ENCODE data around the gene FBN1. TPM values are rescaled to one million over a fixed set of nuclear protein-coding genes. Genes with fewer than 3 reads are reported as not detected.

Gene FBN1
- total and polyA plus RNA-seq, 7 donors: 7.7 to 40.6 (median 16.4) TPM

GRCh38 chr15:48414015-48414414, 231.5 kb downstream of the FBN1 start:
- whole genome bisulfite sequencing, 3 donors: 37 to 67% (median 39%) methylated on average over 3 of the region's 3 CpGs
- Histone ChIP-seq H3K27me3 (ENCODE audit: insufficient read depth in 3 of 3, low read length in 2 of 3) (peaks cover 0 to 2% (median 0%) of the 10 kb centered on the region in 3 donors), H3K9me3 (no peaks in the 10 kb centered on the region), H3K4me1 (no peaks in the 10 kb centered on the region), H3K4me3 (no peak overlapping the region), H3K27ac (peak overlapping the region; percentile 46), H3K36me3 (ENCODE audit: insufficient read depth in 1 of 2, low read depth in 1 of 2) (no peaks in the 10 kb centered on the region)
- DNase-seq (no peak), ATAC-seq (peak; percentile 15 to 72 (median 48))
- intact Hi-C loops (cut with DNase I): no loop called here
- TF ChIP-seq CTCF (IDR thresholded peaks at IDR 0.05): no peak

DNA sequence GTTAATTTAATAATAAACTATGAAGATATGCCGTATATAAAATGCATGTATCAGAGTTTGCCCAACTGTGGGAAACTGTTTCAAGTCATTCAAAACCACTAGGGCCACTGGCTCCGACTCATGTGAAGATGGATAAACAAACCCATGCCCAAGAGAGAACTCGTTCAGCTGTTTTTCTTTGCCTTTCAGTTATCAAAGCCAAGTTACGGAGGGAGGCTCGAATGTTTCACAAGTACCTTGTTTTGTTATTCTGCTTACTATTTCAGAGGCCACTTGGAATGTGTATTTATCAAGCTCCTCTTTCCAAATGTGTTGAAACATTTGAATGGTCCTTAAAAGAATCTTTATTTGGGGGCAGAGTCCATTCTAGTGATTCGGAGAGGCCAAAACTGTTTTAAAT, 232.2 kb downstream of the FBN1 start:
- ATAC-seq: peak; percentile 27 to 77 (median 54)
- TF ChIP-seq CTCF (IDR thresholded peaks at IDR 0.05): no peak
- Histone ChIP-seq H3K27ac (peak overlapping the region; percentile 9), H3K4me3 (no peak overlapping the region), H3K27me3 (ENCODE audit: insufficient read depth in 3 of 3, low read length in 2 of 3) (peaks cover 0 to 2% (median 0%) of the 10 kb centered on the region in 3 donors), H3K4me1 (no peaks in the 10 kb centered on the region), H3K9me3 (no peaks in the 10 kb centered on the region), H3K36me3 (ENCODE audit: insufficient read depth in 1 of 2, low read depth in 1 of 2) (no peaks in the 10 kb centered on the region)
- WGBS, 3 donors: 32 to 58% (median 35%) methylated on average over 6 of the region's 6 CpGs
- intact Hi-C loops (cut with DNase I): no loop called here
- no peak for DNase-seq

- no peaks in the 10 kb centered on the region for H3K36me3 ChIP-seq (ENCODE audit: insufficient read depth in 1 of 2, low read depth in 1 of 2)
- no peak for ATAC-seq
- intact Hi-C loops (cut with DNase I): no loop called here
Measured at GRCh38 chr15:48411971-48412591, 233.4 kb downstream of the FBN1 start.

DNA sequence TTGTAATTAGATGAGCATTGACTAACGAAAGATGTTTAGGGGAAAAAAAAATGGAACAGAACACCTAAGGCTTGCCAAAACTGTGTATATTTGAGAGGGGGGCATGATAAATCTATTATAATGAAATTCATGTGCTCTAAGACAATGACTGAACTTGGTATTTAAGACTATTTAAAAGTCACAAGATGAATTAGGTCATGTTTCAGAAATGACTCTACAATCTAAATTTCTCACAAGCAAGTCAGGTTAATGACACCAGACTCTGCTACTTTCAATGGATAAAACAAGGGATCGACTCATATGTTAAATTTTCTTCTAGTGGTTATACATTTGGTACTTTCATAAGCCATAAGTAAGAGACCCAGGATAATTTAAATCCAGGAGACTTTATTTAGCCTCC, 235.9 kb downstream of the FBN1 start:
- ATAC-seq (no peak), DNase-seq (no peak)
- H3K4me1 ChIP-seq: no peaks in the 10 kb centered on the region
- H3K4me3 ChIP-seq: no peak overlapping the region
- no peaks in the 10 kb centered on the region for H3K9me3 ChIP-seq
- 78 to 94% (median 79%) methylated on average over 2 of the region's 2 CpGs for WGBS, 3 donors
- intact Hi-C loops (cut with DNase I): no loop called here
- H3K27me3 ChIP-seq (ENCODE audit: insufficient read depth in 3 of 3, low read length in 2 of 3): no peaks in the 10 kb centered on the region
- TF ChIP-seq CTCF (IDR thresholded peaks at IDR 0.05): no peak
- H3K27ac ChIP-seq: no peak overlapping the region
- H3K36me3 ChIP-seq (ENCODE audit: insufficient read depth in 1 of 2, low read depth in 1 of 2): no peaks in the 10 kb centered on the region

More at GRCh38 chr15:48411971-48412591, 233.4 kb downstream of the FBN1 start:
- Histone ChIP-seq H3K4me3 (no peak overlapping the region), H3K4me1 (no peaks in the 10 kb centered on the region), H3K27ac (no peak overlapping the region), H3K9me3 (no peaks in the 10 kb centered on the region), H3K27me3 (ENCODE audit: insufficient read depth in 3 of 3, low read length in 2 of 3) (no peaks in the 10 kb centered on the region)
- DNase-seq: no peak
- WGBS, 3 donors: 33 to 55% (median 37%) methylated on average over 6 of the region's 6 CpGs
- no peak for TF ChIP-seq CTCF (IDR thresholded peaks at IDR 0.05)

GRCh38 chr15:48408327-48408726, 237.2 kb downstream of the FBN1 start:
- H3K9me3 ChIP-seq: no peaks in the 10 kb centered on the region
- H3K36me3 ChIP-seq (ENCODE audit: insufficient read depth in 1 of 2, low read depth in 1 of 2): no peaks in the 10 kb centered on the region
- ATAC-seq (no peak), DNase-seq (no peak)
- no peak overlapping the region for H3K27ac ChIP-seq
- no peak overlapping the region for H3K4me3 ChIP-seq
- no peaks in the 10 kb centered on the region for H3K4me1 ChIP-seq
- no peaks in the 10 kb centered on the region for H3K27me3 ChIP-seq (ENCODE audit: insufficient read depth in 3 of 3, low read length in 2 of 3)
- TF ChIP-seq CTCF (IDR thresholded peaks at IDR 0.05): no peak
- intact Hi-C loops (cut with DNase I): no loop called here
